Measurements from ENCODE around the gene ASB10.

DNA sequence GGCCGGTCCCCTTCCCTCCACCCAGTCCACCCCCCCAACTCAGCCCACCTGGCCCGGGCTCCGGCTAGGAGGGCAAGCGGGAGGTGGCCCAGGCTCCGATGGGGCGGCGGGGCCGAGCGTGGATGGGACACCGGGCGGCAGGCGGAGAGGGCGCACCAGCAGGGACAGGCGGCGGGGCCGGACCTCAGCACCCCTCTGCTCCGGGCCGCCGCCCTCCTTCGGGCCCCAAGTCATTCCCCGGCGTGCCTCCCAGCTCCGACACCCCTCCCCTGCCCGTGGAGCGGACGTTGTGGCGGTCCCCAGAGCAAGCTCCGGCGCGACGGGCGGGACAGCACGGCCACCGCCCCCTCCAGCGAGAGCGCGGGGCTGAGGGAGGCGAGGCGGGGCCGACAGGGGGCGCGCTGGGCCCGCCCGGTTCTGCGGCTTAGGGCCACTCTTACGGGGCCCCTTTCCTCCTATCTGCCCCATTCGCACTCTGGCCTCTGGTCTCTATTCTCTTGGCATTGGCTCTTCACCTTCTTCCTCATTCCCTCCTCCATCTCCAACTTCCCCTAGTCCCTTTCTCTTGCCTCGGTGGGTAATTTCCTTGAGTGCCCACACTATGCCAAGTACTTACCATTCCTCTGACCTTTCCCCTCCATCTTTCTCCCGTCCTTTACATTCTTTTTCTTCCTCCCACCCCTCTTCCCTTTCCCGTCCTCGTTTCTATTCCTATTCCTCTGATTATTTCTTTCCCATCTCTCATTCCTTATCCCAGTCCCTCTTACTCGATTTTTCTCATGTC is 18.9 kb downstream of the ASB10 start:
- TF ChIP-seq, protein P1, sequence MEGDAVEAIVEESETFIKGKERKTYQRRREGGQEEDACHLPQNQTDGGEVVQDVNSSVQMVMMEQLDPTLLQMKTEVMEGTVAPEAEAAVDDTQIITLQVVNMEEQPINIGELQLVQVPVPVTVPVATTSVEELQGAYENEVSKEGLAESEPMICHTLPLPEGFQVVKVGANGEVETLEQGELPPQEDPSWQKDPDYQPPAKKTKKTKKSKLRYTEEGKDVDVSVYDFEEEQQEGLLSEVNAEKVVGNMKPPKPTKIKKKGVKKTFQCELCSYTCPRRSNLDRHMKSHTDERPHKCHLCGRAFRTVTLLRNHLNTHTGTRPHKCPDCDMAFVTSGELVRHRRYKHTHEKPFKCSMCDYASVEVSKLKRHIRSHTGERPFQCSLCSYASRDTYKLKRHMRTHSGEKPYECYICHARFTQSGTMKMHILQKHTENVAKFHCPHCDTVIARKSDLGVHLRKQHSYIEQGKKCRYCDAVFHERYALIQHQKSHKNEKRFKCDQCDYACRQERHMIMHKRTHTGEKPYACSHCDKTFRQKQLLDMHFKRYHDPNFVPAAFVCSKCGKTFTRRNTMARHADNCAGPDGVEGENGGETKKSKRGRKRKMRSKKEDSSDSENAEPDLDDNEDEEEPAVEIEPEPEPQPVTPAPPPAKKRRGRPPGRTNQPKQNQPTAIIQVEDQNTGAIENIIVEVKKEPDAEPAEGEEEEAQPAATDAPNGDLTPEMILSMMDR (IDR thresholded peaks at IDR 0.05) = peak; percentile 99
- no peak for TF ChIP-seq ZFX (IDR thresholded peaks at IDR 0.05; ENCODE audit: borderline replicate concordance)

Data from 22Rv1 (cell line).